GM12801 (cell line): ENCODE measurements around the gene ZNF892.

ENCODE experiments used
- CTCF ChIP-seq: IDR thresholded peaks from one replicate; pipeline ENCODE4 v1.5.1; 2011; ENCODE audit warnings: control low read depth; ENCODE audit not compliant: insufficient read length; ENCODE audit errors: extremely low read depth

Gene ZNF892

GRCh38 chr2:95166065-95166763, 41.1 kb upstream of the ZNF892 start:
- TF ChIP-seq CTCF: no peak

- TF ChIP-seq CTCF: no peak
Observed at GRCh38 chr2:95171902-95172301, 35.4 kb upstream of the ZNF892 start.

GRCh38 chr2:95174031-95174542, 33.2 kb upstream of the ZNF892 start:
- TF ChIP-seq CTCF: no peak

- TF ChIP-seq CTCF: no peak
Observed at GRCh38 chr2:95179451-95179850, 27.9 kb upstream of the ZNF892 start.

- no peak for TF ChIP-seq CTCF
Observed at GRCh38 chr2:95181774-95182173, 25.5 kb upstream of the ZNF892 start.

GRCh38 chr2:95185197-95185596, 22.1 kb upstream of the ZNF892 start:
- TF ChIP-seq CTCF: no peak

GRCh38 chr2:95185973-95186372, 21.3 kb upstream of the ZNF892 start:
- TF ChIP-seq CTCF: no peak
